Subcutaneous abdominal adipose tissue (tissue), 5 donors: ENCODE measurements around the gene MDM1.

Experiments used
- H3K27ac ChIP-seq: one replicate; pipeline ENCODE4 v1.7.0; 2013; ENCODE audit warnings: low read depth, mild to moderate bottlenecking, inconsistent platforms, low read length, moderate library complexity
- H3K27me3 ChIP-seq, 5 donors: one replicate each; pipeline ENCODE4 v1.7.0; 2013; ENCODE audit warnings: low read length in 5 of 5, inconsistent platforms in 1 of 5; ENCODE audit not compliant: control insufficient read depth in 5 of 5, insufficient read depth in 4 of 5
- H3K36me3 ChIP-seq, 5 donors: one replicate each; pipeline ENCODE4 v1.7.0; 2013; ENCODE audit warnings: low read length in 5 of 5; ENCODE audit not compliant: control insufficient read depth in 5 of 5, insufficient read depth in 5 of 5
- H3K4me1 ChIP-seq, 5 donors: one replicate each; pipeline ENCODE4 v1.7.0; 2013; ENCODE audit warnings: low read length in 5 of 5, mild to moderate bottlenecking in 3 of 5, moderate library complexity in 1 of 5; ENCODE audit not compliant: control insufficient read depth in 5 of 5, insufficient read depth in 5 of 5
- H3K4me3 ChIP-seq, 5 donors: one replicate each; pipeline ENCODE4 v1.7.0; 2013; ENCODE audit warnings: low read length in 5 of 5, low read depth in 1 of 5
- H3K9ac ChIP-seq, 5 donors: one replicate each; pipeline ENCODE4 v1.7.0; 2013; ENCODE audit warnings: low read length in 5 of 5, mild to moderate bottlenecking in 4 of 5, moderate library complexity in 3 of 5
- H3K9me3 ChIP-seq, 5 donors: one replicate each; pipeline ENCODE4 v1.7.0; 2013; ENCODE audit warnings: low read length in 5 of 5; ENCODE audit not compliant: control insufficient read depth in 5 of 5
- donor health status: healthy.
- donor health status: healthy.
- donor health status: healthy.
- donor health status: healthy.
- donor health status: healthy.

MDM1 gene

DNA sequence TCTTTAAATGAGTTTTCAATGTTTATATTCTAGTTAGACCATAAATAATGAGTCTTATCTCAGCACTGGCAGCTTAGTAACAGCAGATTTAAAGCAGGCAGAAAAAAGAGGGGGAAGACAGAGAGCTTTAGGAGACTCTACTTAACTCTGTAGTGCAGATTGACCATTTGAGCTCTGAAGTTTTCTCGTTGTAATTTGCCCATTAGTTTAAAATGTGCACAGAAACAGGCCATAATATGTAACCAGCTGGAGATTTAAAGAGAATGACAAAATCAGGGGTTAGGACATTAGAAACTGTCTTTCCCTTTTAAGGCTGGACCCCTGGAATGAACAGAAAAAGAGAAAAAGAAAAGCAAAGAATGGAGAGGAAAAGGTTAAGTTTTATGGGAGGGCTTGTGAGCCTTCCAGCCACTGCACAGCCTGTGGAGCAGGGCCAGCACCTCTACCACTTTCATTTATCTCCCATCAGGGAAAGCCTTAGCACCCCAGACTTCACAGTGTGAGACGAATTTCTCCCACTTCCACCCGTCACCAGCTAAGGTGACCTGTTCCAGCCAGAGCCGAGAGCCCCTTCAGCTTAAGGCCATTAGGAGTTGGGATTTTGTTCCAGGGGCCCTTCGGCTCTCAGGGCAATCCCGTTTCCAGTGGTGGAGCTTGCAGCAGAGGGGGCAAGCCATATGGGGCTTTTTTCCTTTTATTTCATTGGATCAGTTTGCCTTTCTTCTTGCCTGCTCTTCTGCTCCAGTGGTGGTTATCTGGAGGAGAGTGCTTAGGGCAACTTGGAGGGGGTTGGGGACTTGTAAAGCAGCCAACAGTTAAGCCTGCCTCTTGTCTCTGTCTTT, 86.8 kb downstream of the MDM1 start:
- Histone ChIP-seq H3K4me3 (peak overlapping the region; percentile 48 to 68 (median 56)), H3K27ac (no peak overlapping the region), H3K27me3 (no peaks in the 10 kb centered on the region), H3K4me1 (peaks cover 0 to 14% (median 12%) of the 10 kb centered on the region in 5 donors), H3K9me3 (no peaks in the 10 kb centered on the region), H3K36me3 (no peaks in the 10 kb centered on the region), H3K9ac (peak overlapping the region in 4 of 5 donors; percentile 4 to 63 (median 35))
